Measurements from ENCODE around the gene COL5A2.

- TF ChIP-seq, protein P1, sequence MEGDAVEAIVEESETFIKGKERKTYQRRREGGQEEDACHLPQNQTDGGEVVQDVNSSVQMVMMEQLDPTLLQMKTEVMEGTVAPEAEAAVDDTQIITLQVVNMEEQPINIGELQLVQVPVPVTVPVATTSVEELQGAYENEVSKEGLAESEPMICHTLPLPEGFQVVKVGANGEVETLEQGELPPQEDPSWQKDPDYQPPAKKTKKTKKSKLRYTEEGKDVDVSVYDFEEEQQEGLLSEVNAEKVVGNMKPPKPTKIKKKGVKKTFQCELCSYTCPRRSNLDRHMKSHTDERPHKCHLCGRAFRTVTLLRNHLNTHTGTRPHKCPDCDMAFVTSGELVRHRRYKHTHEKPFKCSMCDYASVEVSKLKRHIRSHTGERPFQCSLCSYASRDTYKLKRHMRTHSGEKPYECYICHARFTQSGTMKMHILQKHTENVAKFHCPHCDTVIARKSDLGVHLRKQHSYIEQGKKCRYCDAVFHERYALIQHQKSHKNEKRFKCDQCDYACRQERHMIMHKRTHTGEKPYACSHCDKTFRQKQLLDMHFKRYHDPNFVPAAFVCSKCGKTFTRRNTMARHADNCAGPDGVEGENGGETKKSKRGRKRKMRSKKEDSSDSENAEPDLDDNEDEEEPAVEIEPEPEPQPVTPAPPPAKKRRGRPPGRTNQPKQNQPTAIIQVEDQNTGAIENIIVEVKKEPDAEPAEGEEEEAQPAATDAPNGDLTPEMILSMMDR (IDR thresholded peaks at IDR 0.05; ENCODE audit: borderline replicate concordance, extremely low read depth, low read length, poor library complexity, severe bottlenecking): no peak
- TF ChIP-seq EZH2 (IDR thresholded peaks at IDR 0.05; ENCODE audit: borderline replicate concordance, low read depth, low read length, severe bottlenecking): no peak
Observed at GRCh38 chr2:189131991-189132390, 47.6 kb downstream of the COL5A2 start.

Data from DND-41 (cell line).